ENCODE results near the gene P3H2.
"Not testable (repeated sequence)": the region's sequence is repeated elsewhere in the genome, so short reads cannot be mapped to it uniquely, and the experiment has no call there.

Gene P3H2

DNA sequence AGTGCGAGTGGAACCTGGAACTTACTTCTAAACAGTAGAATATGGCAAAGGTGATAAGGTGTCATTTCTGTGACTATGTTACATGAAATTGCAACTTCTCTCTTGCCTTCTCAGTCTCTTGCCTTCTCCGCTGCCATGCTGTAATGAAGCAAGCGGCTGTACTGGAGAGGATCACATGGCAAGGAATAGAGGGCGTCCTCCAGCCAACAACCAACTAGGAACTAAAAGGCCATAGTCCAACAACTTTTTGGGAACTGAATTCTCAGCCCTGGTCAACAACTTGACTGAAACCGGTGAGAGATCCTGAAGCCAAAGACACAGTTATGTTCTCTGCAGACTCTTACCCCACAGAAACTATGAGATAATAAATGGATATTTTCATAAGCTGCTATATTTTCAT lies 143.5 kb downstream of the P3H2 start:
- no peak for DNase-seq

DNA sequence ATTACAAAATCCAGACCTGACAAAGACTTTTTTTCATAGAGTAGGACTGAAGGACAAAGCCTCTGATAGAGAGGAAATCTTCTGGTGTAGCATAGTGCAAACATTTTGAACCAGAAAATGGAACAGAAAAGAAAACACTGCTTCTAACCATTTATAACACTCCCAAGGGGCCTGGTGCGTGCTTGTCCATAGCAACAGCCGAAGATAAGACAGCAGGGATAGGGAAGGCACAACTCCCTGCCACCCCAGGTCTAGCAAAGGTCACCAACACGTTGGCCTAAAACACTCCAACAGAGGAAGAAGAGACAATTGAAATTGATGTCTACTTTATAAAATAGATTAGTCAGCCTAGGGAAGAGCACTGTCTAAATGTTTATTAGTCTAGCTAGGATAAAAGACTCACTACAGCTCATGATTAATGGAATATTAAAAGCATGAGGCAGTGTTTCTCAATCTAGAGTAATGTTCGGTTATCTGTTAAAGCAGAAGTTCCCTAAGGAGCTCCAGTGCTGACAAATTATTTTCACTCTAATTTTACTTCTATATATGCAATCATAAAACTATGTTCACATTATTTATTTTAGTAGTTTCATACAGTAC lies 145.2 kb downstream of the P3H2 start:
- DNase-seq: no peak

DNA sequence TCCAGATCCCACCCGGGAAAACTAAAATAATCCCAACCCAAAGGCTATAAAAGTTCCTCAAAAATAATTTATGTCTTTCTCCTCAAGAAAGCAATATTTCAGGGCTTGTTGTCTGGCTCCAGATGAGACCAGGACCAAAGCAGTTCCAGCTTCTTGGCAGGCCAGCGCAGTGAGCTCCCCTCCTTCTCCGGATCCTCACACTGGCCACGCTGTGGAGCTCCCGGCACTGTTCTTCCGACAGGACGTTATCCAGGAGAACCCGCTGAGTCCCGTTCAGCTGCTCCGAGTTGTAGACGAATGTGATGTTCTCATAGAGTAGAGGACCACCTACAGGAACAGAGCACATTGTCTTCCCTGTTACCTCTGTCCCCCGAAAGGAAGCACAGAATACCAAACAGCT lies 146.3 kb downstream of the P3H2 start:
- DNase-seq: no peak

DNA sequence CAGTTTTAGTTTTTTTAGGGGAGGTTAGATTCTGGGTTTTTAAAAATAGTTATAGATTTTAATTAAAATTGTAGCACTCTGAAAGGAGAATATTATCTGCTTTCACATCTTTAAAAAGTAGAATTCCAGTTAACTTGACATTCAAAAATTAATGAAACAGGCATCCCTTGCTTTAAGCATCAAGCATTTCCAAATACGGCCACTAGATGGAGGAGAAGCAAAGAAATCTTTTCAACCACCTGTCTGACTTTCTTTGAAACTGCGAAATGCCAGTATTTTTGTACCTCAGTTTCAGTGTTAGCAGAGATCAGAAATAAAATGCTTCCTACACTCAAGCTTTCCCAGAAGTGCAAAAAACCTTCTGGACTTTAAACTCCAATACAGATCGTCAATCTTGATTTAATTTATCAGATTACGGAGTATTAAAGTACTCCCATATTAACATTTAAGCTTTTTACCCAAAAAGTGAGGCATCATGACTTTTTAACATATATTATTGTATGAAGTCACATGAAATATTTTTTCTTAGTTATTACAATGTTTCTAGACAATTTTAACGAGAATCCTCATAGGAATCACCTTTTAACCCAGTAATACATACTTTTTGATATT lies 153.3 kb downstream of the P3H2 start:
- peak; percentile 54 to 74 (median 62) for DNase-seq

DNA sequence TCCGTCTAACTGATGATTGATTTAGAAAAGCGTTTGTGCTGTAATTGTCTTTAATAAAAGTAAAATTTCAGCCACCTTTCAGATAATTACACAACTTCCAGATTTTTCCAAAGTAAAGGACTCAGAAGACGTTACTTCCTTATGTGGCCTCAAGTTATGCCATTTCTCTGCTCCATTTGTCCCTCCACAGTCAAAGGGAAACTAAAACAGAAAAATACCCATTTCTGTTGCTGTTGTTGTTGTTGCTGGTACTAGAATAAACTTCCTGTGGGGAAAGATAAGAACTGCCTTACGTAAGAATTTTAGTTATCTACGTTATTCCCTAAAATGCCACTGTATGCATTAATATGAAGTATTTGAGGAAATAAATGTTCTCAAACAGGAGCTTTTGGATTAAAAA lies 153.9 kb downstream of the P3H2 start:
- no peak for DNase-seq

DNA sequence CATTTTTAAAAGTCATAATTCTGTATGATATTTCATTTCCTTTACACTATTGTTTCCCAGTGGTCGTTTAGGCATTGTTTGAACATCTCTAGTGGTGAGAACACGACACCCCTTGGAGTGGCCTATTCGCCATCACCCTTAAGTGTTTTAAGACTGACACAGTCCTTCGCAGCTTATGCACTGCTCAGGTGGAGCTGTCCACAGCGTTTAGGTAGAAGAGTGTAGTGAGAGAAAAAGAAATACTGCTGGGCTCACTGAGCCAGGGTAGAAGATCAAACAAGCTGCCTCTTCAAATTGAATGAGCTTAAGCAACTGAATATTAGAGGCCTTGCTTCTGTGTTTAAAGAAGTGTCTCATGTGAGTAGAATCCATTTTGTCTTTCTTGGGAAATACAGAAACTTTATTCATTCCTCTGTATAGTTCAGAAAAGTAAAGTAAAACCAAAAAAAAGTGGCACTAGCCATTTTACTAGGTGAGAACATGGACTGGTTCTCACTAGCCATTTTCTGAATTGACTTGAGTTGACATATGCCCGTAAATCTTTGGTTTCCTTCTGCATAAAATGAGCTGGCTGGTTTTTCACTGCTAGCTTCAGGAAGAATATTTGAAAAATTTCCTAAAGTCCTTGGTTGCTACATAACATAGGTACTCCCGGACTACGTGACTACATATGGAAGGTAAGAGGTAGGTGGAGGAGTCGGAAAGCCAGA lies 155.9 kb downstream of the P3H2 start:
- no peak for DNase-seq

DNA sequence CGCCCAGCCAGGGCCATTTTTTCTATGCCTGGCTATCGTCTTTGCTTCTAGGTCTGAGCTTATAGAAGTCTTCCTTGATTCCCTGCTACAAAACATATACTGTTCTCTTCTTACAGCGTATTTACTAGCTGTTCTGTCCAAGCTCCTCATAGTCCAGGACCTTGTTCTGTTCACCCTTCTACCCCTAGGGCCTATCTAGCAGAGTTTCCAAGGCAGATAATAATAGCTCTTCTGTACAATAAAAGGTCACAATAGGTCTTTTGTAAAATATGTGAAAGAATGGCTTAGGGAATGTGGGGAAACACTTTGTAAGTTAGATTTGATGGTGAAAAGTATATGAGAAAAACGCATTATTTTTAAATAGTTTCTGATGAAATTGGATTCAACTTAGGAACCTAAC lies 158.2 kb downstream of the P3H2 start:
- no peak for DNase-seq

DNA sequence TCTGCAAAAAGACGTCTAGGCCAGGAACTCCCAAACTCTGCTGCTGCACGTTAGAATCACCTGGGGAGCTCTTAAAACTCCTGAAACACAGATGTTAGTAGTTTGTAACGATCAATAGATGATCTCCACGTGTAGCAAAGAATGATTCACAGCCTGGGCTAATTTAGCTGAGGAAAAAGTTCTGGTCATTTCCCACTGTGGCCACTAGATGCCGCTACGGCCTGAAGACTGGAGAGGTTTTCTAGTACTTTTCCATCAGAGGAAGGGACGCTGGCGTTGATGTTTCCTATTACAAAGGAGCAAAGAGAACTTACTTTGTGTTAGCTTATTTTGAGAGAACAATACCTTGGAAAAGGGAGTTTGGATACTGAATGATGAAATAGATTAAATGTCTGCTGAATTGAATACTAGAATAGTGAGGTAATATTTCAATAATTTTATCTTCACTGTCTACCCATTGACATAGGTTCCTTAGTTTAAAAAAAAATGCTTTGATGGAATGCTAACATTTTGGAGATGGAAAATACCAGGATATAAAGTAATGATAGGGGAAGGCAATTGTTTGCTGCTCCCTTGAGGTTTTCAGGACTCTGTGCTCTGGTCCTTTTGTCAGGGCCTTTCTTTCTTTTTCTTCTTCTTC lies 159.1 kb downstream of the P3H2 start:
- DNase-seq: peak; percentile 75 to 85 (median 81)

DNA sequence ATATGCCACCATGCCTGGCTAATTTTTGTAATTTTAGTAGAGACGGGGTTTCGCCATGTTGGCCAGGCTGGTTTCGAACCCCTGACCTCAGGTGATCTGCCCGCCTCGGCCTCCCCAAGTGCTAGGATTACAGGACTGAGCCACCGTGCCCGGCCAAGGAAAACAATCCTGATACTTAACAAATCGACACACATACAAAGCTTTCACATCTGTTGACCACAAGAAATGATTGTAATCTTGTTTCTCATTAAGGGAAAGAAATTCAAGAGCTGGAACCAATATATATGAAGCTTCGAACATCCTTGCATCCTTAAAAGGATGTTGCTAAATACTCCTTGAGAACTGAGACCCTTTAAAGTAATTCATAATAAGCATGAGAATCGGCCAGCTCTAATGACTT lies 159.6 kb downstream of the P3H2 start:
- not testable (repeated sequence) for DNase-seq

DNA sequence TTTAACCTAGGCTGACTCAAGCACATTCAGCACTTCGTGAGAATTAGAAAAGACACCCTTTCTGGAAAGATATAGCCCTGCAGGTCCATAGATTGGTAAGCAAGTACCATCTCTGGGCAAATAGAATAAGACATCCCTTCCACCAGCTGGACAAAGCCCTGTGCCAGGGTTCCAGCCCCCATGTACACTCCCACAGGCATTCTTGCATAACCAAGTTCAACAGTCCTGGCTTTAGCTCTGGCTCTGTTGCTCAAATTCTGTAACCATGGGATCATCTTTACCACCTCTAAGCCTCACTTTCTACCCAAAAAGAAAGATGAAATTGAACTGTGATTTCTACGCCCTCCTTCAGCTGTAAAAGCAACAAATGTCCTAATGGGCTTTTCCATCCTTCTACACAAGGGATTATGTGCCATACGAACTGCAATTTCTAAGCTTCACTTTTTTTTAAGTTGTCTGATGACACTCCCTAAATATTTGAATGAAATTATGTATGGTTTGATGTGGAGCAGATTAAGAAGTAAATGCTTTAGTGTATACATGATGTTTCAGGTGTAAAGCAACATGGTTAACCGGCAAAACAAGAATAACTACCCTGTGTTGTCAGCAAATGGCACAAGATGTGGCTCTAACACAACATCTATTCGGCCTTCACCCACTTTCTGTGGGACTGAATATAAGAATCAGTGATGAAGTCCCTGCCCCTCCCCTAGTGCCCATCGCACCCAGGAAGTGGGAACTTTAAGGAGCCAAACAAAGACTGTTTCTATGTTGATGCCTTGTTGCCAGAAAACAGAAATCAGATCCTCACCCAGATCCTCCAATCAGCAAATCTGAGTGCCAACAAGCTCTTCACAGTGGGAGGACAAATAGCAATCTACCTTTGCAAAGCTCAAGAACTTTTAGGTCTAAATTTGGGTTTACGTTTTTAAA lies 165.7 kb downstream of the P3H2 start:
- no peak for DNase-seq

DNA sequence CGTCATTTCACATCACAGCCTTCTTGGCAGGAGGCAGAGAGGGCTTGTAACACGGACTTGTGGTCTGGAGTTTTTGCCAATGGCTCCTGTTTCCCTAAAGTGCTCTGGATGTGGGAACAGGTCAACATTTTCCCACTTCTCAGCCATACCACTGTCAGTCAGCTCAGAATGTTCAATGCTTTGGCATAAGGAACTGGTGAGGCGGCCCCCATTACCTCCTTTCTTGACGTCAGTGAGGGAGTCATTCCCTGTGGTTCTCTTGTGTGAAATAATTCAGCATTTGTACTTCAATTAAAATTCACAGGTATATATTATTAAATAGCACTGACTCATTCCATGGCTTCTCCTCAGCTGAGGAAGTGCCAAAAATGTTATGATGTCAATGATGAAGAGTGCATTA lies 167.1 kb downstream of the P3H2 start:
- DNase-seq: no peak

DNA sequence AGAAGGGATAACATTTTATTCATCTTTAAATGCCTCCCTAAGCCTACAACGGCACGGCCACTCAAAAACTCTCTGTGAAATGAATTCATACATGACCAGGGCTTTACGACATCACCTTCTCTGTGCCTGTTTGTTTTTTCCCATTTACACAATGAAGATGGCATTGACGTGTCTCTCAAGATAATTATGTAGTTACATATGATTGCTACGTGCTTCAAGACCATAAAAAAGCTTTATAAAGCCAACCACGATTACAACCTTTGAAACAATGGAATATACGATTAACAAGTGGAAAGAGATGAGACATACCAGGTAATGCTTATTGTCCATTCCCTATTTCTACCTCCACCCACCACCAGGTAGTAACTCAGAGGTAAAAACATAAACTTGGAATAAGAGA lies 168.4 kb downstream of the P3H2 start:
- DNase-seq: no peak

DNA sequence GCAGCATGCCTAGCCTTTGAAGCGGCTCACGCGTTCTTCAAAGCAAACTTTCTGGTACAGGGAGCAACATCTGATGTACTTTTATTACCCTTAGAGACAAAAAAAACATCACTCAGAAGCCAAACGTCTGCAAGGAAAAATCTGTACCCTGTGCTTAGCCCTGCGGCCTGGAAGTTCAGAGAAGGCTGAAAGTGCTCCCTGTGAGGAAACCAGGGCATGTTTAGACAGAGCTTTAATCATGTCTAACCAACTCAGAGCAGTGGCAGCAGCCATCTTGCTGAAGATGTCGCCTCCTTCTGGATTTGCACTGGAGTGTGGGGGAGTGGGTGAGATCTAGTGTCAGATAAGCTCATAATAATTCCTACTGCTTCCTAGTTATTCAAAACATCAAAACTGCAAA lies 170.4 kb downstream of the P3H2 start:
- no peak for DNase-seq

DNA sequence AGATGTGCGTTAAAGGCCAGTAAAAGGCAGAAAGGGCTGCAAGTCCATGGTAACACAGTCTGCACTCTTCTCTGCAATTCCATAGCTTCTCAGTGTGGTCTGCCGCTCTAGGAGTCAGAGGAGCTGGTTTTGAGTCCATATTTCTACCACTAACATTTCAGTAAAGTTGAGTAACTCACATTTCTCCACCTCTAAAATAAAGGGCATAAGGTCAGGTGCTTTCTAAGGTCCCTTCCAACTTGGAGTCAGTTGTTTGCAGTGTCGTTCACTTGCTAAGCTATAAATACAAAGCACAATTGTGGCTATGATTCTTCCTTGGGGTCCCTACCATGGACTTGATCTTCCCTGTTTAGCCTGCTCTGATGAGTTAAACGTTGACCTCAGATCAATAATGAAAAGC lies 171.1 kb downstream of the P3H2 start:
- no peak for DNase-seq

DNA sequence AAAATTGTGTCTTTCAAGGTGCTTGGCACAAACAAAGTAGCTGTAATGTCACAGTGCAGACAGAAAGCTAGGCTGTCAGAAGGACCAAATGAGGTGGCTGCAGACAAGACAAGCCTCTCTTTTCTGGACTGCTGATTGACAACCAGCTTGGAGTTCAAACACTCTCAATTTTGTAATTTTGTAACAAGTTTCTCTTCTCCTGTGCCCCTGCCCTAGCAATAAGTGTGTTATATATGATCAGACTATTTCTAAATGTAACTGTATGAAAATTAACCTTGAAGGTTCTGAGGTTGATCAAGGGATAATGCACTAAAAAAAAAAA lies 172.0 kb downstream of the P3H2 start:
- no peak for DNase-seq

DNA sequence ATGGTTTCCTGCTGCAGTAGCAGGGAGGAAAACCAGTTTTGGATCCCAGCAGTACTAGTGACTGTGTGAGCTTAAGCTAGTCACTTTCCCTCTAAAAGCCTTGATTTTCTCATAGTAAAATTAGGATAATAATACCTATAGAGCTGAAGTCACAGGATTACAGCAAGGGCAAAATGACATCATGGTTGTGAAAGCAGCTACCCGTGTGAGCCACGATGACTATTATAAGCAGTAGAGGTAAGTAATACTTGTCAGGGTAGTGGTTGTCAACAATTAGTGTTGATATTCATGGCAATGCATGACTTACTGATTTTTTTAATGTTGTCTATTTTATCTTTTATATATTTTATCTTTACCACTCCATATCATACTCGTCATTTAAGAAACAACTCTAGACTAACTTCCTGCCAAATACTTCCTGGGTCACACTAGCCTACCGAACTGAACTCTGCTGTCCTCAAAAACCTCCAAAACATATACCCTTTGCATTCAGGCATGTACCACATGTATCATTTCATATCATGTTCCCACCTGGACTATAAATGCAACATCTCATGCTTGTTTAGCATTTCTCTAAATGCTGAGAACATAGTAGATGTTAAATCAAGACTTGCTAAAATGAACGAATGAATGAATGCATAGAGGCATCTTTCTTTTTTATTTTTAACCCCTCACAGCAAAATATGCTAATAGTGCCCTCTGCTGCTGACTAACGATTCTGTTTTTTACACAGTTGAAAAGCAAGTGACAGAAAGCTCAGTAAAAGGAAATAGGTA lies 172.6 kb downstream of the P3H2 start:
- DNase-seq: peak in 3 of 4 experiments; percentile 11 to 40 (median 17)

DNA sequence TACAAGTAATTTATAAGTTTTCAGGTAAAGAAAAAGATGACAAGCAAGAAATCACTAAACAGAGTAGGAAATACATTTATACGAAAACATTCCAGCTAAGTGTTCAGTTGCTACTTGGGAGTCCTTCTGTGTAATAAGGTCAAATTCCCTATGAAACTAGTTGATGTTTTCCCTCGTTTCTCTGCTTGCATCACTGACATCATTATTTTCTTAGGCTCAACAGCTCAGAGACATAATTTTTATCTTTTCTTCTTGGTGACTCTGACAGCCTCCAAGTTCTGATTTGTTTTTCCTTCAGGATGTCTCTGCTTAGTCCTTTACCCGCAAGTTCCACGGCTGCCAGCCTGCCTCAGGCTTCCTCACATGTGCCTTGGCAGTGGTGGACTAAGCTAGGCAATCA lies 173.6 kb downstream of the P3H2 start:
- no peak for DNase-seq

DNA sequence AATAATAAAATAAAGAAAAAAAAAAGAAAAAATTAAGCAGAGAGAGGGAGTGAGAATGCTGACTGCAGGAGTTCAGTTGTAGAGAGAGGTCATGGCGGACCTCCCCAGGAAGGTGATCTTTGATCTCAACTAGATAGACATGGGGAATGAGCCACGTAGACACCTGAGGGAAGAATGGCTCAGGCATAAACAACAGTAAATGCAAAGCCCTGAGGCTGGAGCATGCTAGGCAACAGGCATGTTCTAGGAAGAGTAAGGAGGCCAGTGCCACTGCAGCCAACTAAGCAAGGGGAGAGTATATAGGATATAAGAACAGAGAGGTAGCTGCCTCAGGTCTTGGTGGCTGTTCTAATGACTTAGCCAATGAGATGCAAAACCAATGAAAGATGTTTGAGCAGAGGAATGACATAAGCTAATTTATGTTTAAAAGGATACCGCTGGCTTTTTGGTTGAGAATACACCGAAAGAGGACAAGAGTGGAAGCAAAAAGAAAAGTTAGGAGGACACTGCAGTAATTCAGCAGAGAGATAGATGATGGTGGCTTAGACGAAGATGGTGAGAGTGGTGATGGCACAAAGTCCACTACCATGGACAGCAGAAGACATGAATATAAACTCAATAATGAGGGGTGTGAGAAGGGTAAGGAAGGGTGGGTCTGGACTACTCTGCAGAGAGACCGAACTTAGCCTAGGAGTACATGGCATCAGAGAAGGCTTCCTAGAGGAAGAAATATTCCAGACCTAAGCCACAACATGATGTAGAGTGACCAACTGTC lies 174.6 kb downstream of the P3H2 start:
- no peak for DNase-seq

DNA sequence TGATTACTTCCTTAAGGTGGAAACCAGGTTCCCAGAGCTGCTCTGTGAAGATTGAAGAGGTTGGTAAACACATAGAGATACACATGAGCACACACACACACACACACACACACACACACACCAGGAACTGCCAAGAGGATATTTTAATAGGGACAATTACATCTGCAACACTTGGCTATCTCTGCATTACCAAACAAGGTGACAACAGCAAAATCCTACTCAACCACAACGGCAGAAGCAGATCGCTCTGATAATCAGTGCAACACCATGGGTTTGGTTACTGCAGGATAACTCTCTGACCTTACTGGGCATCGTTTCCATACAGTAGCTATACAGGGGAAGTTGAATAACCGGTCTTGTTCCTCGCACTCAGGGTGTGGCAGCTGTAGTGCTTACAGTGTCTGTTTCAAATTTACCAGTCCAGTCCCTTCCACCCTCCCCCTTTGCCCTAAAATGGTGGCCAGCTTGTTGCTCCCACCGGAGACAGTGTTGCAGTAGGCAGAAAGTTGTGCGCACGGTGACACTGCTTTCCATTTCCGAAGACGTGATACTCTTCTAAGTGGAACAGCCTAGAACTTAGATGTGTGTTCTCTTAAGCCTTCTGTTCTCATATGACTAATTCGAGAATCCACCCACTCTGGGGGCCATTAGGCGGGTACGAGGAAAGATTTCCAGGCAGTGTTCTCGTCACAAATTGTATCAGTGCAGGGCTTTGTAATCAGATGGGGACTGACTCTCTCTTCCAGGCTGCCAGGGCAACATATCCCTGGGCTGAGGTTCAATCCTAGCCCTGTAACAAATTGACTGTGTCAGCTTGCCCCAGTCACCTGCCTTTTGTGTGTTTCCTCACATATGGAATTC lies 176.2 kb downstream of the P3H2 start:
- no peak for DNase-seq

DNA sequence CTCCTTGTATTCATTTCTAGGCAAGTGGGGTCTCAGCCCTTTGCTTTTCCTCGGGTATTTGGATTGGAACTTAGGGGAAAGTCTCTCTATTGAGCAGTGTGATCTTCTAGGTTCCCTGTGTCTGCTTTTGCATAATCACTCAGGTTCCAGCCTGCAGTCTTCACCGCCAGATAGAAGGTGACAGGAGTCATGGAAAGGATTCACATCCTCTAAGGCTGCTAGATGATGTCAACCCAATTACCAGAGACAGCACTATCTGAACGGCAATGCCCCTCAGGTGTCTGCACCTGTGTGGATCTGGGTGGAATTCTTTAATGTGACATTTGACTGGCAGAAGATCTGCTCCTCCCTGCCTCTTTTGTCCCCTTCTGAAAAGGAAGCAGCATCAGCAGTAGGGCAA lies 177.7 kb downstream of the P3H2 start:
- DNase-seq: no peak

Data from suppressor macrophage (primary cell).